Neural cell (in vitro differentiated cells): ENCODE data around the gene ABCA13. TPM values are rescaled to one million over a fixed set of nuclear protein-coding genes. Genes with fewer than 3 reads are reported as not detected.

Experiments
- H2AFZ ChIP-seq: fragments of 200-600, 300-800 bp; sonication (generic), shearing (Covaris generic); 2 replicates; pipeline ENCODE4 v1.6.0; 2014; ENCODE audit warnings: low read depth, mild to moderate bottlenecking, antibody characterized with exemption, low read length, moderate library complexity
- H3F3A ChIP-seq: fragments of 200-600 bp; shearing (Covaris generic); 2 replicates; pipeline ENCODE4 v1.6.1; 2016; ENCODE audit warnings: mild to moderate bottlenecking, moderate library complexity, mixed read lengths, antibody characterized with exemption, low read length; ENCODE audit not compliant: insufficient read depth, poor library complexity, severe bottlenecking
- H3K27ac ChIP-seq: fragments of 200-600, 300-800 bp; sonication (generic), shearing (Covaris generic); 2 replicates; pipeline ENCODE4 v1.5.1; 2014; ENCODE audit warnings: mild to moderate bottlenecking, low read length, moderate library complexity
- H3K27me3 ChIP-seq: fragments of 300-800, 200-600 bp; sonication (generic), shearing (Covaris generic); 2 replicates; pipeline ENCODE4 v1.6.0; 2014; ENCODE audit warnings: mild to moderate bottlenecking, low read depth, low read length, moderate library complexity; ENCODE audit not compliant: insufficient read depth
- H3K36me3 ChIP-seq: fragments of 300-800, 200-600 bp; sonication (generic), shearing (Covaris generic); 2 replicates; pipeline ENCODE4 v1.5.1; 2014; ENCODE audit warnings: mild to moderate bottlenecking, antibody characterized with exemption, low read length, moderate library complexity; ENCODE audit not compliant: insufficient read depth
- H3K4me2 ChIP-seq: fragments of 300-800, 200-600 bp; sonication (generic), shearing (Covaris generic); 2 replicates; pipeline ENCODE4 v1.6.0; 2014; ENCODE audit warnings: mild to moderate bottlenecking, low read length
- H3K4me3 ChIP-seq: fragments of 300-800, 200-600 bp; sonication (generic), shearing (Covaris generic); 2 replicates; pipeline ENCODE4 v1.5.1; 2014; ENCODE audit warnings: mild to moderate bottlenecking, low read length, moderate library complexity
- H3K79me2 ChIP-seq: fragments of 200-600 bp; shearing (Covaris generic); replicated peaks from 2 replicates; pipeline ENCODE4 v1.6.0; 2014; ENCODE audit warnings: mild to moderate bottlenecking, low read length, moderate library complexity; ENCODE audit not compliant: insufficient read depth
- H3K9ac ChIP-seq: fragments of 300-800, 200-600 bp; sonication (generic), shearing (Covaris generic); 2 replicates; pipeline ENCODE4 v1.6.1; 2016; ENCODE audit warnings: mild to moderate bottlenecking, low read length, mixed read lengths
- H3K9me2 ChIP-seq: fragments of 200-600 bp; shearing (Covaris generic); 2 replicates; pipeline ENCODE4 v1.6.1; 2016; ENCODE audit warnings: mild to moderate bottlenecking, low read length, mixed read lengths; ENCODE audit not compliant: insufficient read depth
- H3K9me3 ChIP-seq: fragments of 200-600, 300-800 bp; sonication (generic), shearing (Covaris generic); 2 replicates; pipeline ENCODE4 v1.6.1; 2016; ENCODE audit warnings: mild to moderate bottlenecking, mixed run types, low read length, moderate library complexity, mixed read lengths
- H4K20me1 ChIP-seq: fragments of 200-600 bp; shearing (Covaris generic); 2 replicates; pipeline ENCODE4 v1.6.1; 2016; ENCODE audit warnings: mild to moderate bottlenecking, mixed run types; ENCODE audit not compliant: insufficient read depth
- CTCF ChIP-seq: fragments of 450-650 bp; IDR thresholded peaks from 2 replicates; pipeline ENCODE4 v1.5.1; 2014; ENCODE audit warnings: antibody characterized with exemption, mild to moderate bottlenecking, moderate library complexity; ENCODE audit not compliant: poor library complexity, severe bottlenecking
- EP300 ChIP-seq: fragments of 450-650 bp; conservative IDR thresholded peaks from 2 replicates; pipeline ENCODE4 v1.6.1; 2014; ENCODE audit warnings: antibody characterized with exemption, mild to moderate bottlenecking, moderate library complexity; ENCODE audit not compliant: poor library complexity, severe bottlenecking
- EZH2 ChIP-seq: fragments of 200-600, 300-800 bp; shearing (Covaris generic), sonication (generic); IDR thresholded peaks from 2 replicates; pipeline ENCODE4 v1.6.1; 2014; ENCODE audit warnings: antibody characterized with exemption, low read length, borderline replicate concordance, mild to moderate bottlenecking; ENCODE audit not compliant: insufficient read depth, poor library complexity, severe bottlenecking
- MXI1 ChIP-seq: fragments of 450-650 bp; conservative IDR thresholded peaks from 2 replicates; pipeline ENCODE4 v1.6.1; 2014; ENCODE audit warnings: antibody characterized with exemption, mild to moderate bottlenecking; ENCODE audit not compliant: poor library complexity, severe bottlenecking
- POLR2AphosphoS5 ChIP-seq: IDR thresholded peaks from 2 replicates; pipeline ENCODE4 v1.6.1; 2012
- RAD21 ChIP-seq: fragments of 450-650 bp; conservative IDR thresholded peaks from 2 replicates; pipeline ENCODE4 v1.6.1; 2014; ENCODE audit warnings: antibody characterized with exemption, mild to moderate bottlenecking, moderate library complexity
- SMC3 ChIP-seq: fragments of 450-650 bp; conservative IDR thresholded peaks from 2 replicates; pipeline ENCODE4 v1.6.1; 2014; ENCODE audit warnings: antibody characterized with exemption, mild to moderate bottlenecking, moderate library complexity; ENCODE audit not compliant: poor library complexity
- TAF1 ChIP-seq: IDR thresholded peaks from 2 replicates; pipeline ENCODE4 v1.6.1; 2012; ENCODE audit warnings: low read depth
- polyA plus RNA-seq: library from polyadenylated mRNA; depleted of rRNA; stranded (reverse); fragments of >200 nt; gene quantifications from 2 replicates; pipeline ENCODE4 v1.2.3, GENCODE V29; 2014
- TF ChIP-seq, protein P1 (sequence below): IDR thresholded peaks from 2 replicates; pipeline ENCODE4 v1.6.1; 2012; ENCODE audit warnings: borderline replicate concordance

ABCA13 gene
- polyA plus RNA-seq, 1 donor from 2014 or later = 0.20 TPM

DNA sequence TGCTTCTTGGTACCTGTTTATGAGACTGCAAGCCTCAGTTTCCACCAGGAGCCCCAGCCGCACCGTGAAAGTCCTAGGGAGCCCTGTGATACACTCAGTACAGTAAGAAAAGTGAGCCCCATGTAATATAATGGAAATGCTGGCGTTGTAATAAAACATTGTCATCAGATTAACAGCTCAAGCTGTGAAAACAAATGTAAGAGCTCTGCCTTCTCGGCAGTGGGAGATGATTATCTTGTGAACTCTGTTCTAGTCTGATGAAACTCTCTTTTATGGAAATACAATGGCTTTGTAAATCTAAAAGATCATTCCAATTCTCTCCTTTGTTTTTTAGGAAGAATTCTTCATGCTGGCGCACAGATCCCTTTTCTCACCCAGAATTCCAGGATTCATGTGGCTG lies 299.9 kb downstream of the ABCA13 start:
- Histone ChIP-seq H3F3A (no peaks in the 10 kb centered on the region), H3K9ac (no peak overlapping the region), H2AFZ (no peak overlapping the region), H3K27me3 (no peaks in the 10 kb centered on the region), H3K4me3 (no peak overlapping the region), H3K4me2 (no peak overlapping the region), H4K20me1 (no peaks in the 10 kb centered on the region), H3K9me3 (no peaks in the 10 kb centered on the region), H3K27ac (no peak overlapping the region), H3K9me2 (no peaks in the 10 kb centered on the region), H3K36me3 (no peaks in the 10 kb centered on the region), H3K79me2 (no peaks in the 10 kb centered on the region)
- no peak for TF ChIP-seq SMC3
- TF ChIP-seq EP300 = no peak
- no peak for TF ChIP-seq EZH2
- no peak for TF ChIP-seq TAF1
- no peak for TF ChIP-seq CTCF
- TF ChIP-seq POLR2AphosphoS5 = no peak
- TF ChIP-seq MXI1 = no peak
- TF ChIP-seq RAD21 = no peak
- TF ChIP-seq, protein P1, sequence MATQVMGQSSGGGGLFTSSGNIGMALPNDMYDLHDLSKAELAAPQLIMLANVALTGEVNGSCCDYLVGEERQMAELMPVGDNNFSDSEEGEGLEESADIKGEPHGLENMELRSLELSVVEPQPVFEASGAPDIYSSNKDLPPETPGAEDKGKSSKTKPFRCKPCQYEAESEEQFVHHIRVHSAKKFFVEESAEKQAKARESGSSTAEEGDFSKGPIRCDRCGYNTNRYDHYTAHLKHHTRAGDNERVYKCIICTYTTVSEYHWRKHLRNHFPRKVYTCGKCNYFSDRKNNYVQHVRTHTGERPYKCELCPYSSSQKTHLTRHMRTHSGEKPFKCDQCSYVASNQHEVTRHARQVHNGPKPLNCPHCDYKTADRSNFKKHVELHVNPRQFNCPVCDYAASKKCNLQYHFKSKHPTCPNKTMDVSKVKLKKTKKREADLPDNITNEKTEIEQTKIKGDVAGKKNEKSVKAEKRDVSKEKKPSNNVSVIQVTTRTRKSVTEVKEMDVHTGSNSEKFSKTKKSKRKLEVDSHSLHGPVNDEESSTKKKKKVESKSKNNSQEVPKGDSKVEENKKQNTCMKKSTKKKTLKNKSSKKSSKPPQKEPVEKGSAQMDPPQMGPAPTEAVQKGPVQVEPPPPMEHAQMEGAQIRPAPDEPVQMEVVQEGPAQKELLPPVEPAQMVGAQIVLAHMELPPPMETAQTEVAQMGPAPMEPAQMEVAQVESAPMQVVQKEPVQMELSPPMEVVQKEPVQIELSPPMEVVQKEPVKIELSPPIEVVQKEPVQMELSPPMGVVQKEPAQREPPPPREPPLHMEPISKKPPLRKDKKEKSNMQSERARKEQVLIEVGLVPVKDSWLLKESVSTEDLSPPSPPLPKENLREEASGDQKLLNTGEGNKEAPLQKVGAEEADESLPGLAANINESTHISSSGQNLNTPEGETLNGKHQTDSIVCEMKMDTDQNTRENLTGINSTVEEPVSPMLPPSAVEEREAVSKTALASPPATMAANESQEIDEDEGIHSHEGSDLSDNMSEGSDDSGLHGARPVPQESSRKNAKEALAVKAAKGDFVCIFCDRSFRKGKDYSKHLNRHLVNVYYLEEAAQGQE = no peak

GRCh38 chr7:48472640-48473039 lies 301.4 kb downstream of the ABCA13 start:
- no peak overlapping the region for H3K9ac ChIP-seq
- no peaks in the 10 kb centered on the region for H3K36me3 ChIP-seq
- H3K4me2 ChIP-seq = no peak overlapping the region
- no peak overlapping the region for H3K27ac ChIP-seq
- no peaks in the 10 kb centered on the region for H3K9me2 ChIP-seq
- no peak overlapping the region for H3K4me3 ChIP-seq
- no peaks in the 10 kb centered on the region for H3F3A ChIP-seq
- TF ChIP-seq, protein P1 = no peak
- TF ChIP-seq CTCF = no peak
- TF ChIP-seq TAF1 = no peak
- no peak for TF ChIP-seq POLR2AphosphoS5
- H3K27me3 ChIP-seq = no peaks in the 10 kb centered on the region
- H4K20me1 ChIP-seq = no peaks in the 10 kb centered on the region
- no peaks in the 10 kb centered on the region for H3K9me3 ChIP-seq
- no peak overlapping the region for H2AFZ ChIP-seq
- H3K79me2 ChIP-seq = no peaks in the 10 kb centered on the region
